ENCODE data around the gene FBXW5. TPM values are rescaled to one million over a fixed set of nuclear protein-coding genes. Genes with fewer than 3 reads are reported as not detected.

Gene FBXW5
- total RNA-seq, 2 experiments from 2014 or later: 54.4 to 66.4 TPM

DNA sequence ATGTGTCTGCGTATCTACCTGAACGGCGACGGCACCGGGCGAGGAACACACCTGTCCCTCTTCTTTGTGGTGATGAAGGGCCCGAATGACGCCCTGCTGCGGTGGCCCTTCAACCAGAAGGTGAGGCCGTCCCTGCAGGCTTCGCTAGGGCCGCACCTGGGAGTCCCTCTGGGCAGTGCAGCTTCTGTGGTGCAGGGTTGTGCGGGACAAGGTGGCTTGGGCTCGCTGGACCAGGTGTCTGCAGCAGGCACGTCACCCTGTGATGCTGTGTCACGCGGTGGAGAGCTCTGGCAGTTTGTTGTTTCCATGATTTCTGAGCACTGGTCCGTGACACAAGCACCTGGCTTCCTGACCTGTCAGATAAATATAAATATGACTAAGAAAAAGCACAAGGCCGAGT is 20.7 kb downstream of the FBXW5 start:
- Mint-ChIP-seq H3K4me1 (no peaks in the 10 kb centered on the region), H3K36me3 (ENCODE audit: low read depth) (peaks cover 30% of the 10 kb centered on the region), H3K27ac (no peak overlapping the region), H3K9me3 (ENCODE audit: low read depth) (no peaks in the 10 kb centered on the region), H3K4me3 (no peak overlapping the region), H3K27me3 (no peaks in the 10 kb centered on the region)
- CTCF ChIA-PET: interaction anchor here (1.2 kb wide), 1 partner anchor 21 kb away, joined by 3 read pairs; no protein-coding TSS in a partner anchor
- intact Hi-C loops (cut with DNase I, micrococcal nuclease): no loop called here
- no peak for ATAC-seq
- POLR2A ChIA-PET: interaction anchor here (0.6 kb wide), 1 partner anchor 22 kb away, joined by 6 read pairs; no protein-coding TSS in a partner anchor
- no peak for DNase-seq

- Mint-ChIP-seq H3K9me3 (ENCODE audit: low read depth) (no peaks in the 10 kb centered on the region), H3K4me1 (no peaks in the 10 kb centered on the region), H3K27ac (no peak overlapping the region), H3K36me3 (ENCODE audit: low read depth) (peaks cover 30% of the 10 kb centered on the region), H3K4me3 (no peak overlapping the region), H3K27me3 (no peaks in the 10 kb centered on the region)
- CTCF ChIA-PET: interaction anchor here (0.6 kb wide), 1 partner anchor 13 kb away, joined by 3 read pairs; no protein-coding TSS in a partner anchor
- intact Hi-C loops (cut with DNase I, micrococcal nuclease): no loop called here
- ATAC-seq (no peak), DNase-seq (no peak)
- POLR2A ChIA-PET: no interaction called here
These were observed 22.0 kb downstream of the FBXW5 start for GRCh38 chr9:136922540-136922939.

GRCh38 chr9:136921718-136922117 is 22.8 kb downstream of the FBXW5 start:
- Mint-ChIP-seq H3K4me1 (no peaks in the 10 kb centered on the region), H3K4me3 (no peak overlapping the region), H3K36me3 (ENCODE audit: low read depth) (peaks cover 34% of the 10 kb centered on the region), H3K27ac (no peak overlapping the region), H3K27me3 (no peaks in the 10 kb centered on the region), H3K9me3 (ENCODE audit: low read depth) (no peaks in the 10 kb centered on the region)
- ChIA-PET CTCF (interaction anchor here (0.5 kb wide), 1 partner anchor 102 kb away, joined by 3 read pairs; no protein-coding TSS in a partner anchor), POLR2A (no interaction called here)
- intact Hi-C loops (cut with DNase I, micrococcal nuclease): no loop called here
- ATAC-seq (no peak), DNase-seq (no peak)

DNA sequence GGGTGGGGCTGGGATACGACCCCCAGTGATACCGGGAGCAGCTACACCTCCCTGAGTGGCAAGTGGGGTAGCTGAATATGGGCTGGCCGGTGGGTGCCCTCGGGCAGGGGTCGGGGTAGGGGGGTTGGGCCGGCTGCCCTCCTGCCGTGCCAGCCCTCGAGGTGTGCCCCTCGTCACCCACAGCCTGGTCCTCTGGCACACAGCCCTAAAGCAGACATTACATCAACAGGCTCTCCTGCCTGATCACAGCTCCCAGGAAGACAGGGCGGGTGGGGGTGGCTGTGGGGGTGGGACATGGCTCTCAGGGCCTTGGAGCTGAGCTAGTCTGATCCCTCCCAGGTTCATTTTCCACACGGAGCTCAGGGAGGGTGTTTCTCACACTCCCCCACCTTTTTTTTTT is 23.2 kb downstream of the FBXW5 start:
- H3K27ac Mint-ChIP-seq: no peak overlapping the region
- POLR2A ChIA-PET: no interaction called here
- no peak overlapping the region for H3K4me3 Mint-ChIP-seq
- no peaks in the 10 kb centered on the region for H3K4me1 Mint-ChIP-seq
- no peak for ATAC-seq
- H3K36me3 Mint-ChIP-seq (ENCODE audit: low read depth): peaks cover 36% of the 10 kb centered on the region
- H3K27me3 Mint-ChIP-seq: no peaks in the 10 kb centered on the region
- CTCF ChIA-PET: no interaction called here
- no peak for DNase-seq
- intact Hi-C loops (cut with DNase I, micrococcal nuclease): no loop called here
- no peaks in the 10 kb centered on the region for H3K9me3 Mint-ChIP-seq (ENCODE audit: low read depth)

DNA sequence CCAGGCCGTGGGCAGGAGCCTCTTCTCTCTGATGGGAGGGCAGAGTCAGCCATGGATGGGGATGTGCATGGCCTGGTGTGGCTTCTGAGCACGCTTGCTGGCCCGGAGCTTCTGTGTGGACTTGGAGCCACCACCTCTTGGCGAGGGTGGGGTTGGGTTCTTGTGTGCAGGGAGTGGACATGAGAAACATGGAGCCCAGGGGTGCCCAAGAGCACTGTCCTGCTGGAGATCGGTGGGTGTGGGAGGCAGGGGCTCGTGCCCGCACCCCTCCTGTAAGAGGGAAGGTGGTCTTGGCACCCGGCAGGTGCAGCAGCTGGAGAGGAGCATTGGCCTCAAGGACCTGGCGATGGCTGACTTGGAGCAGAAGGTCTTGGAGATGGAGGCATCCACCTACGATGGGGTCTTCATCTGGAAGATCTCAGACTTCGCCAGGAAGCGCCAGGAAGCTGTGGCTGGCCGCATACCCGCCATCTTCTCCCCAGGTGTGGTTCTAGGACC is 23.8 kb downstream of the FBXW5 start:
- POLR2A ChIA-PET: interaction anchor here (0.6 kb wide), 1 partner anchor 1094 kb away, joined by 3 read pairs; no protein-coding TSS in a partner anchor
- Mint-ChIP-seq H3K36me3 (ENCODE audit: low read depth) (peaks cover 40% of the 10 kb centered on the region), H3K4me3 (no peak overlapping the region), H3K9me3 (ENCODE audit: low read depth) (no peaks in the 10 kb centered on the region), H3K4me1 (peaks cover 5% of the 10 kb centered on the region), H3K27ac (no peak overlapping the region), H3K27me3 (no peaks in the 10 kb centered on the region)
- CTCF ChIA-PET: interaction anchor here (0.9 kb wide), 1 partner anchor 135 kb away, joined by 3 read pairs; no protein-coding TSS in a partner anchor
- no peak for DNase-seq
- ATAC-seq: no peak
- intact Hi-C loops (cut with DNase I, micrococcal nuclease): no loop called here

GRCh38 chr9:136920069-136920468 is 24.5 kb downstream of the FBXW5 start:
- CTCF ChIA-PET: interaction anchor here (0.9 kb wide), 1 partner anchor 135 kb away, joined by 3 read pairs; no protein-coding TSS in a partner anchor
- H3K27me3 Mint-ChIP-seq: no peaks in the 10 kb centered on the region
- intact Hi-C loops (cut with DNase I, micrococcal nuclease): no loop called here
- H3K36me3 Mint-ChIP-seq (ENCODE audit: low read depth): peaks cover 42% of the 10 kb centered on the region
- ATAC-seq (no peak), DNase-seq (no peak)
- H3K9me3 Mint-ChIP-seq (ENCODE audit: low read depth): no peaks in the 10 kb centered on the region
- no peak overlapping the region for H3K4me3 Mint-ChIP-seq
- peaks cover 10% of the 10 kb centered on the region for H3K4me1 Mint-ChIP-seq
- POLR2A ChIA-PET: interaction anchor here (0.6 kb wide), 1 partner anchor 1094 kb away, joined by 3 read pairs; no protein-coding TSS in a partner anchor
- H3K27ac Mint-ChIP-seq: no peak overlapping the region

- Mint-ChIP-seq H3K9me3 (ENCODE audit: low read depth) (no peaks in the 10 kb centered on the region), H3K4me3 (no peak overlapping the region), H3K4me1 (peaks cover 10% of the 10 kb centered on the region), H3K27ac (no peak overlapping the region), H3K36me3 (ENCODE audit: low read depth) (peaks cover 44% of the 10 kb centered on the region), H3K27me3 (no peaks in the 10 kb centered on the region)
- intact Hi-C loops (cut with DNase I, micrococcal nuclease): no loop called here
- no peak for ATAC-seq
- ChIA-PET CTCF (no interaction called here), POLR2A (no interaction called here)
- DNase-seq: no peak
These were observed 26.6 kb downstream of the FBXW5 start for GRCh38 chr9:136917902-136918301.

- peaks cover 10% of the 10 kb centered on the region for H3K4me1 Mint-ChIP-seq
- ChIA-PET POLR2A (no interaction called here), CTCF (no interaction called here)
- intact Hi-C loops (cut with DNase I, micrococcal nuclease): no loop called here
- no peak overlapping the region for H3K27ac Mint-ChIP-seq
- H3K4me3 Mint-ChIP-seq: no peak overlapping the region
- DNase-seq (no peak), ATAC-seq (peak; percentile 77)
- no peaks in the 10 kb centered on the region for H3K27me3 Mint-ChIP-seq
- peaks cover 42% of the 10 kb centered on the region for H3K36me3 Mint-ChIP-seq (ENCODE audit: low read depth)
- no peaks in the 10 kb centered on the region for H3K9me3 Mint-ChIP-seq (ENCODE audit: low read depth)
These were observed 28.0 kb downstream of the FBXW5 start for GRCh38 chr9:136916330-136917184.

GRCh38 chr9:136915632-136916329 is 28.8 kb downstream of the FBXW5 start:
- Mint-ChIP-seq H3K4me1 (peaks cover 10% of the 10 kb centered on the region), H3K27ac (peak overlapping the region; percentile 2), H3K36me3 (ENCODE audit: low read depth) (peaks cover 43% of the 10 kb centered on the region), H3K27me3 (no peaks in the 10 kb centered on the region), H3K4me3 (no peak overlapping the region), H3K9me3 (ENCODE audit: low read depth) (no peaks in the 10 kb centered on the region)
- intact Hi-C loops (cut with DNase I, micrococcal nuclease): no loop called here
- ATAC-seq: peak; percentile 53
- ChIA-PET POLR2A (no interaction called here), CTCF (no interaction called here)
- DNase-seq: no peak

- Mint-ChIP-seq H3K9me3 (ENCODE audit: low read depth) (no peaks in the 10 kb centered on the region), H3K27ac (peak overlapping the region; percentile 17), H3K4me3 (no peak overlapping the region), H3K36me3 (ENCODE audit: low read depth) (peaks cover 40% of the 10 kb centered on the region), H3K27me3 (no peaks in the 10 kb centered on the region), H3K4me1 (peaks cover 10% of the 10 kb centered on the region)
- ATAC-seq (no peak), DNase-seq (no peak)
- ChIA-PET POLR2A (no interaction called here), CTCF (no interaction called here)
- intact Hi-C loops (cut with DNase I, micrococcal nuclease): no loop called here
These were observed 30.7 kb downstream of the FBXW5 start for GRCh38 chr9:136913701-136914438.

GRCh38 chr9:136910901-136911245 is 33.7 kb downstream of the FBXW5 start:
- no peaks in the 10 kb centered on the region for H3K9me3 Mint-ChIP-seq (ENCODE audit: low read depth)
- peaks cover 8% of the 10 kb centered on the region for H3K4me1 Mint-ChIP-seq
- no peak overlapping the region for H3K4me3 Mint-ChIP-seq
- H3K27me3 Mint-ChIP-seq: no peaks in the 10 kb centered on the region
- ChIA-PET CTCF (interaction anchor here (0.6 to 1.2 kb wide), 3 partner anchors 60 to 117 kb away, joined by 3 read pairs; no protein-coding TSS in a partner anchor), POLR2A (interaction anchor here (0.7 kb wide), 1 partner anchor 85 kb away, joined by 4 read pairs; no protein-coding TSS in a partner anchor)
- intact Hi-C loops (cut with DNase I, micrococcal nuclease): no loop called here
- peaks cover 44% of the 10 kb centered on the region for H3K36me3 Mint-ChIP-seq (ENCODE audit: low read depth)
- no peak overlapping the region for H3K27ac Mint-ChIP-seq
- ATAC-seq: peak; percentile 42
- DNase-seq: no peak
